NCI-H2227 (cell line): Measurements from ENCODE around the gene NPIPB8.
"Not testable (repeated sequence)": the region's sequence is repeated elsewhere in the genome, so short reads cannot be mapped to it uniquely, and the experiment has no call there.

ENCODE experiments used
- DNase-seq: peaks from one replicate; lab custom pipeline; 2025; ENCODE audit not compliant: unreplicated experiment; lab: John Stamatoyannopoulos, UW

Gene NPIPB8

DNA sequence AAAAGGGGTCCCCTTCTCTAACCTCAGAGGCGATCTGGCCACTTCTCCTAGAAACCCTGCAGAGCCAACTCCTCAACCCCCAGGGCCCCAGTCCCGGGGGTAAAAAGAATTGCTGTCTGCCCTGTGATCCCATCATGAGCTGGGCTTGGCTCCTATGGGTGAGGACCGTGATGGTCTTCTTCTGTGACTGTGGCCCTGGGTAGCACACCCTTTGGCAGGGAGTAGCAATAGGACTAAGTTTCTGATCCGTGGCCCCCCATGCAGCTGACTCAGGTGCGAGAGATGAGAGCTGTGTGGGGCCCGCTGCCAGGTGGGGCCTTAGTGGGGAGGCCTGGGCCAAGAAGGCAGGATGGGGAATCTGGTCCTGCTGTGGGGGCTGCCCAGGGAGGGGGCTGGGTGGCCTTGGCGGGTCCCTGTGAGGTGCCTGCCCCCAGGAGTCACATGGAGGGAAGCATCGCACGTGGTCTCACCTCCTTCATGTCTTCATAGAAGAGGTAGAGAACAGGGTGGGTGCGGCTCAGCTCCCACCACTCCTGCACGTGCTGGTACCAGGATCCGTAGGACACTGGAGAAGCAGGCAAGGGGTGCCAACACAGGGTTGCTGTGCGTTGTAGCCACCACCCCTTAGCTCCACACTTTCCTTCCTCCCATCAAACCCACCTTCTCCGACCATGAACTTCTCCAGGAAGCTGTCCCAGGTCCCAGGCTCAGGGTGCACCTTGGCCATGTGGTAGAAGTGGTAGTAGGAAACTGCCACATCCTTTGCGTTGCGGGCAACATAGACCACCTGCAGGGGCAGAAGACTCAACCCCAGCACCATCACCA, 31.4 kb upstream of the NPIPB8 start:
- no peak for DNase-seq

DNA sequence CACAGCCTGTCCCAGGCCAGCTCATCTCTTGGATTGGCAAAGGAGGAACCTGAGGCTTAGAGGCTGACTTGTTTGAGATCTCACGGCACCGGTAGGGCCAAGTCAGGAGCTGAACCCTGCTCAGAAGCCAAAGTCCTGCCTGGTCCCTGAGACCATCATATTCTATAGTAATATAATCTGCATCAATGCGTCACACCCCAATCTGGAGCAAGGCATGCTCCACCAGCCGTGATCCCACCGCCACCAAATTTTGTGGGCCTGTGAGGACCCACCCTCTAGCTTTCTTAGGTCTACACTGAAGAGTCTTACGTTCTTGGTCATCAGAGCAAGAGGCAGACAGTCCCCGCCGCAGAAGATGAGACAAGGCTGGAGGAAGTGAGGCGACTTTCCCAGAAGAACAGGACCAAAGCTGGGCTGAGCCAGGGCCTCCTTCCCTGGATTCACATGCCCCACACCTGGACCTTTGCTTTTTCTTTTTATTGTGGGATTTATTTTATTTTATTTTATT, 30.7 kb upstream of the NPIPB8 start:
- no peak for DNase-seq

DNA sequence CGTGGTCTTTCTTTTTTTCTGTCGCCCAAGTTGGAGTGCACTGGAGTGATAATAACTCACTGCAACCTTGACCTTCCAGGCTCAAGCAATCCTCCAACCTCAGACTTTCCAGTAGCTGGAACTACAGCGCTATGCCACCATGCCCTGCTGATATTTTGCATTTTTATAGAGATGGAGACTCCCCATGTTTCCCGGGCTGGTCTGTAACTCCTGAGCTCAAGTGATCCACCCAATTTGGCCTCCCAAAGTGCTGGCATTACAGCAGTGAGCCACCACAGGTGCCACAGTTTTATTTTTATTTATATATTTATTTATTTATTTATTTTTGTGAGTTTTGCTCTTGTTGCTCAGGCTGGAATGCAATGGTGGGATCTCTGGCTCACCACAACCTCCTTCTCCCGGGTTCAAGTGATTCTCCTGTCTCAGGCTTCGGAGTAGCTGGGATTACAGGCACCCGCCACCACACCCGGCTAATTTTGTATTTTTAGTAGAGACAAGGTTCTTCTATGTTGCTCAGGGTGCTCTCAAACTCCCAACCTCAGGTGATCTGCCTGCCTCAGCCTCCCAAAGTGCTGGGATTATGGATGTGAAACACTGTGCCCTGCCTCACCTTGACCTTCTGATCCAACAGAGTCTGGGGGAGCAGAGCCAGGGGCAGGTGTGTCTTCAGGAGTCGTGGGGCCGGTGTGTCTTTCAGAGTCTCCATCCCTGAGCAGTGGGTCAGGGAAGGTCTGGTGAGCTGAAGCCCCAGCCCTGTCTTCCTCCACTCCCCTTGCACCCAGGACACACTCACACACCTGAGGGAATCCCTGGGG, 30.0 kb upstream of the NPIPB8 start:
- not testable (repeated sequence) for DNase-seq

DNA sequence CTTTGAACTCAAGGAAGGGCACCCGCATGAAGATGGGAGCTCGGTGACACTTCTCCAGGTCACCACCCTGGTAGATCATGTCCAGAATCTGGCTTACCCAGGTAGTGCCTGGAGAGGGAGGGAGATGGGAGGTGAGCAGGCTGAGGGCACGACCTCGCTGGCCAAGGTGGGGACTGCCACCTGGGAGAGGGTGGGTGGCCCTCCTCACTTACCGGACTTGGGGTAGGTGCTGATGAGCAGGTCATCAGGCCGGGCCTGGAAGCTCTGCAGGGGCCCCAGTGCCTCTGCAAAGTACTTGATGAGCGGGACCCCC, 29.4 kb upstream of the NPIPB8 start:
- not testable (repeated sequence) for DNase-seq

DNA sequence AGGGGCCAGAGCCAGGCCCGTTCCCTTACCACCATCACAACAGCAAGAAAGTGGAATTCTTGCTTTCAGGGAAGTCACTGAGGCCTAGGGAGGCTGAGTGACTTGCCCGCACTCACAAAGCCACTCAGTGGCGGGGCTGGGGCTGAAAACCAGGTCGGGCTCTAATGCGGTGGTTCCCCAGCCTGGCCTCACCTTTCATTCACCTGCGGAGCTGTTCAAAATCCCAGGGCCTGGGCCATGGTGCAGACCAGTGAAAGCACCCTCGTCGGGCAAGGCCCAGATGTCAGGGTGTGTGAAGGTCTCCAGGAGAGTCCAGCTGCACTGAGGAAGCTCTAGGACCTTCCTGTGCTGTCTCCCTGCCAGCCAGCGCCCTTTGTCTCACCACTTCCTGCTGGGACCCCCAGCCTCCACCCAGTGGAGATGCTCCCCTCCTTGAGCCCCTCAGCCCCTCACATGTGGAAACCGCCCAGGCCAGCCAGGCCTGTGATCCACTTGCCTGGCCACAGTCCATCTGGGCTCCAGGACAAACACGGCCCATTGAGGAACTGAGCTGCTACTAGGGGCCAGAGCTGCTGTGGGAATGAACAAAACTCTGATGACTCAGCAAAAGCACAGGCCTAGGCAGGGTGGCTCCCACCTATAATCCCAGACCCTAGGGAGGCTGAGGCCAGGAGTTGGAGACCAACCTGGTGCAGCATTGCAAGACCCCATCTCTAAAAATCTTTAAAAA, 28.8 kb upstream of the NPIPB8 start:
- DNase-seq: not testable (repeated sequence)

DNA sequence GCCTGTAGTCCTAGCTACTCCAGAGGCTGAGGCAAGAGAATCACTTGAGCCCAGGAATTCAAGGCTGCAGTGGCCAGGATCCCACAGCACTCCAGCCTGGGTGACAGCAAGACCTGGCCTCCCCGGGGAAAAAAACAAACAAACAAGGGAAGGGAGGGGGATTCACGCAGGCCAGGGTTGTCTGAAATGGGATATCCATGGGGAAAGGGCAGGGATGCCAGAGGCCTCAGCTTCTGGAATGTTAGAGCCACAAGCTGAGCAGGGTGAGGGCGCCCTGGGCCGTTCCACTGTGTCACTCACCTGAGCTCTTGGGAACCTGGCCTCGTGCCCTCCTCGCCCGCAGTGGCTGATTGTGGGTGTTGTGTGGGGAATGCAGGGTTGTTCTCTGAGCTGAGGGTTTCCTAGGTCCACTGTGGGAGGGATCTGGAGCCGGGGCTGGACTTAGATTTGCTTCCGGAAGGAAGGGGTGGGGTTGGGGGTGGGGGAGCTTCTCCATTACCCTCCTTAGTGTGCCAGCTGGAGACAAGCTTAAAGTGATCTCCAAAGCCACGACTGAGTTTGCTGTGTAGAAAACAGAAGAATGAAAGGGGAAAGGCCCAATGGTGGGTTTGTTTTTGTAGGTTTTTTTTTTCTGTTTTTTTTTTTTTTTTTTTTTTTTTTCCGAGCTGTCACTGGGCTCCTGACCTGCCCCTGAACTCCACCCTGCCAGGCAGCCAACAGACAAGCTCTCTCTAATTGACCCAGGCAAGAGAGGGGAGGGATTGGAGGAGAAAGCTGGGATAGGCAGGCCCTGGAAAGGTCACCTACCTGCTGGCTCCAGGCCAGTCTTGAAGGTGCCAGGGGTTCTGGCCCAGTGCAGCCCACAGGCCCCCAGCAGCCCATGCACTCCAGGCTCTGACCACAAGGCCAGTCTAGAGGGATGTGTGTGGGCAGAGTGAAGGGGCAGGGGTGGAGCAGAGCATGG, 28.0 kb upstream of the NPIPB8 start, which contains the start of gene SULT1A1:
Gene SULT1A1 (minus strand): TSS at position 414 of the 964 bp plus-strand sequence. CDS start 1,189 bp downstream, outside the sequence.
- no peak for DNase-seq

DNA sequence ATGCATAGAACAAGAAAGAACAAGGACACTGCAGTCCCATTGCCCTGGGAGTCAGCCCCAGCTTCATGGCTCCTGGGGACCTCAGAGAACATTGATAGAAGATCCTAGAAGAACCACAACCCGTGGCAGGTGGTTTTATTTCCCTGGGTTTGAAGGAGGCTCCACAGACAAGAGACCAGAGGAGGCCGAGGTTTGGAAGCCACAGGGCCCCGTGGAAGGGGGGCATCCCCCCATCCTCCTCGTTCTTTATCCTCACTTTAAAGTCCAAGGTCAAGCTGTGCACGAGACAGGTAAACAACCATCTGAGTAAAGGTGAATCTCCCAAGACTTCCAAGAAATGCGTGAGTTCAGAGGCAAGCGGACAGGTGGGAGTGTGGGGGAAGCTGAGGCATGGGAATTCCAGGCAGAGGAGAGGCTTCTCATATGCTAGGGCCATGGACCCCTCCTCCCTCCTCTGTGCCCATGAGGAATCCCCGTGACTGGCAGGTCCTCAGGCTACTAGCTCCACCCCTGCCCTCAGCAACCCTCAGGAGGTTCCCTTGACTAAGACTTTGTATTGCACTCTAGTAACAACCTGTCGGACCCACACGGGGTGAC, 27.2 kb upstream of the NPIPB8 start:
- no peak for DNase-seq

DNA sequence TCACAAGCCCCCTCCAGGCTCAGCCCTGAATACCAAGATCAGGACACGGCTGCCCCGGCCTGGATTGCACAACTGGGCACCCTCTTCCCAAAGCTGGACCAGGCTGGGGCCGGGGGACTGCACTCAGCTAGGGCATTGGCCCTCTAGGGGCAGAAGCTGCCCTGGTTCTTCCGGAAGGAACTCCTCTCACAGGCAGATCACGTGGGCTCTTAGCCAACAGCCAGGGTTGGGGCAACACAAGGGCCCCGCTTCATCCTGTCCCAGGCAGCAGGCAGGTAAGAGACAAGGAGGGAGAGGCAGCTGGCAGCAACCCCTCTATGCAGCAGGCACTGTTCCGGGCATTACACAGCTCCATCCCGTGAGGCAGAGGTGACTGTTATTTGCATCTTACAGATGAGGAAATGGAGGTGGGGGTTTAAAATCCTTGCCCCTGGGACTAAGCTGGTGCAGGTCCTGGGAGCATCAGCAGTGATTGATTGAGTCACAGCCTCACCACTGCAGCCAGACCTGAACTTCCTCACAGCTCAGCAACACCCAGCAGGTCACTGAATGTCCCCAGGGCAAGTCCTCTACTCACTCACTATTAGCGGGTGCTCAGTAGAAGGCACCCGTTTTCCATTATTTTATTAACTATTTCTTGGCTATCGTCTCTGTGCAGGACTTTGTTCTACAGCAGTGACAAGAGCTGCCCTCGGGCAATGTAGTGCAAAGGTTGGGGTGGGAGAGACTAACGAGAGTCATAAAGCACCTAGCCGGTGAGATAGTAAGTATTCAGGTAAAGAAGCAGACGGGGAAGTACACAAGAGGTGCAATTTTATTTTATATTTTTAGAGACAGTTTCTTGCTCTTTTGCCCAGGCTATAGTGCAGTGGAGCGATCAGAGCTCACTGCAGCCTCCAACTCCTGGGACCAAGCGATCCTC, 25.2 kb upstream of the NPIPB8 start:
- DNase-seq: not testable (repeated sequence)

DNA sequence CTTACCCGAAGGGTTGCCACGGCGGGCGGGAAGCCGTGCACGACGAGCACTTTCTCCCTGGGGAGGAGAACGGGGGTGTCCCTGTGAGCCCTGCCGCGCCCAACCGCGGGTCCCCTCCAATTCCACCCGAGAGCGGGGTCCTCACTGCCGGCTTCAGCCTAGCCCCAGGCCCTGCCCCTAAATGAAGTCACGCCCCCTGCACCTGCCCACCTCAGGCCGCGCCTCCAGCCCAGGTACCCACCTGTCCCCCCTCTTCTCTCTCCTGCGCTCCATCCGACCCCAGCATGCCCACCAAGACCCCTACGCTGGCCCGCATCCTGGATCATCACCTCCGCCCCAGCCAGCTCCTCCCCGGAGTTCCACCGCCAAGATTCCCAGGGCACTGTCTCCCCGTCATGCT, 24.0 kb upstream of the NPIPB8 start:
- not testable (repeated sequence) for DNase-seq

DNA sequence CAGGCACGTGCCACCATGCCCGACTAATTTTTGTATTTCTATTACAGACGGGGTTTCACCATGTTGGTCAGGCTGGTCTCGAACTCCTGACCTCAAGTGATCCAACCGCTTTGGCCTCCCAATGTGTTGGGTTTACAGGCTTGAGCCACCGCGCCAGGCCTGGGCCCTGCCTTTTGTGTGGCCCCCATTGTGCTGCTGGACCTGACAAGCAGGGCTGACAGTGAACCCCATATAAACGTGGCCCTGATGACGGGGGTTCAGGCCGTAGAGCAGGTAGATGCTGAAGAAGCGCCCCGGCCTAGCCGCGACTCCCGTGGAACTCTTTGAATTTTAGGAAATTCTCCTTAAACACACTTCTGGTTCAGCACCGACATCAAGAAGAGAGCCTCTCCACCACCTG, 23.3 kb upstream of the NPIPB8 start:
- DNase-seq: not testable (repeated sequence)

DNA sequence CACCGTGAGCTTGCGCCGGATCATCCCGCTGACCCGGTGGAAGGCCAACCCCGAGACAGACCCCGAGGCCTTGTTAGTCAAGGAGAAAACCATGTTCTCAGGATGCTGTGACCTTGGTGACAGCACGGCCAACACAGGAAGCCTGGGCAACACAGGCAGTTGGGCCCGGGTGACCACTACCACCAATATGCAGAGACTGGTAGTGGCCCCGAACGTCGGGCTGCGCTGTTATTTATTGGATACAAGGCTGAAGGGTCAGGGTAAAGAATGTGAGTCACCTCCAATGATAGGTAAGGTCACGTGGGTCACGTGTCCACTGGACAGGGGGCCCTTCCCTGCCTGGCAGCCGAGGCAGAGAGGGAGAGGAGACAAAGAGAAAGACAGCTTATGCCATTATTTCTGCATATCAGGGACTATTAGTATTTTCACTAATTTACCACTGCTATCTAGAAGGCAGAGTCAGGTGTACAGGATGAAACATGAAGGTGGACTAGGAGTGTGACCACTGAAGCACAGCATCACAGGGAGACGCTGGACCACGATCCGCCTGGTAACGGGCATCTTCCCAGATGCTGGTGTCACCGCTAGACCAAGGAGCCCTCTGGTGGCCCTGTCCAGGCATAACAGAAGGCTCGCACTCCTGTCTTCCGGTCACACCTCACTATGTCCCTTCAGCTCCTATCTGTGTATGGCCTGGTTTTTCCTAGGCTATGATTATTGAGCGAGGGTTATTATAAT, 22.2 kb upstream of the NPIPB8 start:
- DNase-seq: peak; percentile 54

DNA sequence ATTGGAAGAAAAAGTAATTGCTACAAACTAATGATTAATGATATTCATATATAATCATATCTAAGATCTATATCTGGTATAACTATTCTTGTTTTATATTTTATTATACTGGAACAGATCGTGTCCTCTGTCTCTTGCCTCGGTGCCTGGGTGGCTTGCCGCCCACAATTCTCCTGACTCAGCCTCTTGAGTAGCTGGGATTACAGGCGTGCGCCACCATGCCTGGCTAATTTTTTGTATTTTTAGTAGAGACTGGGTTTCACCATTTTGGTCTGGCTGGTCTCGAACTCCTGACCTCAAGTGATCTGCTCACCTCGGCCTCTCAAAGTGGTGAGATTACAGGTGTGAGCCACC, 21.7 kb upstream of the NPIPB8 start:
- DNase-seq: not testable (repeated sequence)

DNA sequence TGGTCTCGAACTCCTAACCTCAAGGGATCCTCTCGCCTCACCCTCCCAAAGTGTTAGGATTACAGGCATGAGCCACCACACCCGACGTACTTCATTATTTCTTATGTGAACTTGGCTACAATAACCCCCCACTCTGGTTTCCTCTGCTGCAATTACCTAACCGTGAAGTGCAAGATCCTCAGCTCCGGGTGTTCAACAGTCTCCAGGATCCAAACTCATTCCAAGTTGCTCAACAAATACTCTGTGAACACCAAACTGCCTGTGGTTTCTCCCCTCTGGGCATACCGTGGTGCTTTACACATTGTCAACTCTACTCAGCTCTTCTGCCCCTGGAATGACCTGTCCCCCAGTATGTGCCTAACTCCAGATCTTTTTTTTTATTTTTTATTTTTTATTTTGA, 21.2 kb upstream of the NPIPB8 start:
- no peak for DNase-seq

DNA sequence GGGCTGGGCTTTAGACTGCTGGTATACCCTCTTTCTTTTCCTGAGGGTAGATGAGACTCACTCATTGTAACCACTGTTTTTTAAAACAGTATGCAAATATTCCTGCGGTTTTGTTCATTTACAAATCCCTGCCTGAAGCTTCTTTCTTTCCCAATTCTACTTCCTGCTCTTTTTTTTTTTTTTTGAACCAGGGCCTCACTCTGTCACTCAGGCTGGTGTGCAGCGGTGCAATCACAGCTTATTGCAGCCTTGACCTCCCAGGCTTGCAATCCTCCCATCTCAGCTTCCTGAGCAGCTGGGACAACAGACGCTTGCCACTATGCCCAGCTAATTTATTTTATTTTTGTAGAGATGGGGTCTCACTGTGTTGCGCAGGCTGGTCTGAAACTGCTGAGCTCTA, 20.0 kb upstream of the NPIPB8 start:
- peak; percentile 33 for DNase-seq

DNA sequence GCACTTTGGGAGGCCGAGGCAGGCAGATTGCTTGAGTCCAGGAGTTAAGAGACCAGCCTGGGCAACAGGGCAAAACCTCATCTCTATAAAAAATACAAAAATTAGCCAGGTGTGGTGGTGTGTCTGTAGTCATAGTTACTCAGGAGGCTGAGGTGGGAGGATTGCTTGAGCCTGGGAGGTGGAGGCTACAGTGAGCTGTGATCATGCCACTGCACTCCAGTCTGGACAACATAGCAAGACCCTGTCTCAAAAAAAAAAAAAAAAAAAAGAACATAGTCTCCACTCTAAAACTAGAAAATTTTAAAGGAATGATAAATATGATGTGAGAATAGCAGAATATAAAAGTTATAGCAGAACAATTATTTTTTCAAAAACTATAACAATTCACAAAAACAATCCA, 17.5 kb upstream of the NPIPB8 start:
- DNase-seq: not testable (repeated sequence)

DNA sequence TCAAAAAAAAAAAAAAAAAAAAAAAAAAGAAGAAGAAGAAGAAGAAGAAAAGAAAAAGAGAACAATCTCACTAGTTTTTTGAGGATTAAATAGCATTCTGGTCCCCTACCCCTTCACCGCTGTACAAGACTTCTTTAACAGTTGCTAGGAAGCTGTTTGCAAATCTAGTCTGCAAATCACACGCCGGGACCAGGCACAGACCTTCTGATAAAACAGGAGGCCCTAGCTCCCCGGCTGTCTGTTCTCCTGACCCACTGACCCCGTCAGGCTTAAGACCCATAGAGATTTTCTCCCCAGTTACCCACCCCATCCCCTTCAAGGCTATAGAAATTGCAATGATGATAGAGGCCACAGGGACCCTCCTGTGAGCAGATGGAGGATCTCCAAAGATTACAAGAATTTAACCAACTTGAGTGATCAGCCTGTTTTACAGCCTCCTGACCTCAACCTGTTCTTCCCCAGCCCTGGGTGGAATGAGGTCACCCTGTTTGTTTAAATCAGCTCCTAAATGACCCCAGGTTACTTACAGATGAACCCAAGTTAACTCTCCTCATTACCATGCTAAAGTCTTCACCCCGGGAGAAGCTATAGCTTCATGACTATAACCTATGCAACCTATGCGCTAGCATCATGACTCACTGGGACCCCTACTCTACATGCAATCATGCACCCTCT, 16.2 kb upstream of the NPIPB8 start:
- no peak for DNase-seq

DNA sequence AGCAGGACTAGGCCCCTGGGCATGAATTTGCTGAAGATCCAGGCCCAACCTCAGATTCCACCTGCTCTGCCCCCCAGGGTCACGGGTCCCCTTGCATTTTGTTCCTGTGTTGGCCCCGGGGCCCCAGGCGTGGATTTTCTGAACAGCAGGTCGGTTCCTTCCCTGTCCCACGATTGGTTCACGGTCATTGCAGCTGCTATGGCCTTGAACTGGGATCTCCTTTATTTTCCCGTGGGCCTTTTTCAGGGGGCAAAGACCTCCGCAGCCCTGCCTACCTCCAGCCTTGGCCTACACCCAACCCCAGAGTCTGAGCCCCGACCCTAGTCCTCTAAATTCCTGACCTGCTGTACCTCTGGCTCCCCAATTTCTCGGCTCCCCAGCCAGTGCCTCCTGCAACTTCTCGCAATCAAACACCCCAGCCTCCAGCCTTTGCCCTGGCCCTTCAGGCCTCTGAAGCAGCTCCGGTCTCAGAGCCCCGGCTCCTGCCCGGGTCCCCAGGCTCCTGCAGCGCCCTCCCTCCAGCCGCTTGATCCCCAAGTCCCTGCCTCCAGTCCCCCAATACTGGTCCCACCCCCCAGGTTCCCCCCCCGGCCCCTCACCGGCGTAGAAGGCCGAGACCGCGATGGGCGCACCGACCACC, 15.2 kb upstream of the NPIPB8 start:
- DNase-seq: not testable (repeated sequence)
